CD4-positive, alpha-beta T cell treated with Interleukin-6 at 100 ng/mL for 8 hours (primary cell): ENCODE measurements around the gene REST.

ENCODE experiments used
- DNase-seq: peaks from one replicate; pipeline ENCODE4 v3.0.0-alpha.2; 2020; ENCODE audit warnings: mixed read lengths, low spot score

Gene REST

DNA sequence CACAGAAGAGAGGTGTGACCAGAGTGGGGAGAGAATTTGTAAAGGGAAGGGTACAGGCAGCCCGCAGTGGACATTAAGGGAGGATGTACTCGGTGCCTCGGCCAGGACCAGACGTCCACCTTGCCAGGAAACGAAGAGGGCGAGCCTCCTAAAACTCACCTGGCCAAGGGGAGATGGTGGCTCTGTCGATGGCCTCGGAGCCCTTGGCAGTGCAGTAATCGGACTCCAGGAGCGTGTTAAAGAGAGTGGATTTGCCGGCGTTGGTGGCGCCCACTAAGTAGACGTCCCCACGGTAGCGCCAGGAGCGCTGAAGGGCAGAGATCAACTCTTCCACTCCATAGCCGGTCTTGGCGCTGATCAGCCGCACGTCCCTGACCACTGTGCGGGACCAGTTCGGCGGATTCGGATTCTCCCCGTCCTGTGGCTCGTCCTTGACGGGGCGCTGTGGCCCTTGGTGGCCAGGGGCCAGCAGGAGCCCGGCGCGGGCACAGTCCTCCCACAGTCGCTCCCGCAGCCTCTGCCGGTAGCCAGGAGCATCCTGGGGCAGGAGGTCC, 68.7 kb downstream of the REST start:
- no peak for DNase-seq

DNA sequence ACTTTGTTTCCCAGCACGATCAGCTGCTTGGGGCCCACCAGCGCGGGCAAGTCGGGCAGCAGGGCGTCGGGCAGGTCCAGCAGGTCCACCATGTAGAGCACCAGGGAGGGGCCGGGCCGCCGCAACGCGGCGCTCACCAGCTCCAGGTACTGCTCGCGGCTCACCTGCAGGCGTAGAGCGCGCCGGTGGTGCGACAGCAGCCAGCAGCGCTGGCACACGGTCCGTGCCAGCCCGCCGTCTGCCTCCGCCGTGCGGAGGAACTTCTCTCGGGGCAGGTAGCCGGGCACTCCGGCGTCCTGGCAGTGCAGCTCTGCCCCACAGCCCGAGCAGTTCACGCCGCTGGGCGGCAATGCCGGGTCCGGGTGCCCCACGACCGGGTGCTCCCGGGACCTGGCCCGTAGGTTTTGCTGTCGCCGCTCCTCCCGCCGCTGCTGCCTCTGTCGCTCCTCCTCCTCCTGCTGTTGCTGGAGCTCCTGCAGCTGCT, 69.2 kb downstream of the REST start:
- peak; percentile 38 for DNase-seq

DNA sequence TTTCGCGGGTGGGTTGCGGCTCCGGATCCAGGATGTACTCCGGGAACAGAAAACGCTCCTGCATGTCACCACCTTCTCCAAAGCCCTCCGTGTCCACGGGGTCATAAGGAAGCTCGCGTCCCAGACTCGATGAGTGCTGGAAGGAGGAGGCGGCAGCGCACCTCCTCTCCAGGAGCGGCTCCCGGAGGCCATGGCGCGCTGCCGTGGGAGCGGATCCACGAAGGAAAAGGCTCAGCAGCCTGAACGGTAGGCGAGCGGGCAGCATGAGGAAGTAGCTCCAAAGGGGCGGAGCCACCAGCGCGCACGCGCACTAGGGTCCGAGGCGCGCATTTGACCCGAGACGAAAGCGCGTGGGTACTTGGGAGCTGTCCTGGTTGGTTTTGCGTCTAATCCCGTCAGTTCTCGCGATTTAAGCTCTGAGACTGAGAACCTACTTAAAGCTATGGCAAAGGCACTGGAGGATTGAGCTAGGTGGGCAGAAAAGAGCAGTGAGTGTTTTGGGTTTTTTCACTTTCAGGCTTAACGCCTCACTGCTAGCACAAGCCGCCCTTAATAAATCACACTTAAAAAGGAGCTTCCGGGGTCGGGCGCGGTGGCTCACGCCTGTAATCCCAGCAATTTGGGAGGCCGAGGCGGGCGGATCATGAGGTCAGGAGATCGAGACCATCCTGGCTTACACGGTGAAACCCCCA, 69.8 kb downstream of the REST start, which contains the start of gene NOA1:
Gene NOA1 (minus strand): TSS at position 286 of the 692 bp plus-strand sequence. CDS start 21 bp downstream, at position 265.
- DNase-seq = peak; percentile 98

DNA sequence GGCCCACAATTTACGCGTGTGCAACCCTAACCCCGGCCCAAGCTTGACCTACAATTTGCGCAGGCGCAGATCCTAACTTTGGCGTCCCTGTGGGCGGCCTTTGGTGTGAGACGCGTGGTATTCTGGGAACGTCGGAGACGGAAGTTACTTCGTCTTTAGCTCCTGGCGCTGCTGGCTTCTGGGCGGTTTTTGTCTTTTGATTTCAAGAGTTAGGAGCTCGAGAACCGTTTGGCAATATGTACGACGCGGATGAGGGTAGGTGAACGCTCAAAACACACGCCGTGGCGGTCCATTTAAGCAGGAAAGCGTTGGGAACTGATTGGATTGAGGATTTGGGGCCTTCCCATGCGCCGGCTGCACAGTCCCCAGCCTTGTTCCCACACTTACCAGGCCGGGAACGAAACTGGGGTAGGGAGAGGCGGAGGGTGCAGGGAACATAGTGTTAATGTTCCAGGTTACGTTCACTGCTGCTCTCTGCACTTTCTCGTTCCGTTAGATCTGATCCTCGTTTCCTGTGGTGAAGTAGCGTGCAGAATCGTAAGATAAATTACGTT, 71.1 kb downstream of the REST start, which contains the start of gene POLR2B:
Gene POLR2B (plus strand): TSS at position 147 of the 554 bp plus-strand sequence. CDS start 90 bp downstream, at position 237.
- peak; percentile 85 for DNase-seq

DNA sequence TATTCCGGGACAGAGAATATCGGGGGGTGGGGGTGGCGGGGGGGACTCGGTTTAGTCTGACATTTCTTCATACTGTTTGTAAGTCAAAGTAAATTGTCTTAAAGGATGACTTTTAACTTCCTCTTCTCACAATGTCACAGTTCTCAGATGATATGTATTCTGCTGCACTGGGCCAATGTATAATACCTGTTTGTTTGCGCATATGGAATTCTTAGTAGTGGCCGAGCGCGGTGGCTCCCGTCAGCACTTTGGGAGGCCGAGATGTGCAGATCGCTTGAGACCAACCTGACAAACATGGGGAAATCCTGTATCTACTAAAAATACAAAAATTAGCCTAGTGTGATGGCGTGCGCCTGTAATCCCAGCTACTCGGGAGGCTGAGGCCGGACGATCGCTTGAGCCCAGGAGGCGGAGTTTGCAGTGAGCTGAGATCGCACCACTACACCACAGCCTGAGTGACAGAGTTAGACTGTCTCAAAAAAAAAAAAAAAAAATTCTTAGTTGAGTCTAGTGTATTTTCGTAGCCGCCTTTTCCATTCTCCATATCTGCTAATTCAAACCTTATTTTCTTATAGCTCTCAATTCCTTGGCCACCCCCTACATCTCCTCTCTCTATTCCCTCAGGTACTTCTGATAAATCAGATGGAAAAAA, 71.8 kb downstream of the REST start:
- peak; percentile 18 for DNase-seq

DNA sequence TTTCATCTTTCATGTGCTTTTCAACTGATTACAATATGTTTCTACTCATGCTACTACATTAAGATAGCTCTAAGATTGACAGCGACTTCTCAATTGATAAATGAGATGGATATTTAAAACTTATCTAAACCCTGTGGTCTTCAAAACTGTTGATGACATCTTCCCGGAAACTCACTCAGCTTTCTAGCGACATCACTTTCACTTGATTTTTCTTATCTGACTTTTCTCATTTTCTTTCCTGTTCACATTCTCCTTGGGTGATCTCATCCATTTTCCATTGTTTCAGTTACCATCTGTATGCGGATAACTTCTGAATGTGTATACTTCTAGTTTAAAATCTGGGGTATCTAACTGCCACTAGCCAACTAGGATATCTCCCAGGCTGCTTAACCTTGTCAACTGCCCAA, 74.1 kb downstream of the REST start:
- no peak for DNase-seq

DNA sequence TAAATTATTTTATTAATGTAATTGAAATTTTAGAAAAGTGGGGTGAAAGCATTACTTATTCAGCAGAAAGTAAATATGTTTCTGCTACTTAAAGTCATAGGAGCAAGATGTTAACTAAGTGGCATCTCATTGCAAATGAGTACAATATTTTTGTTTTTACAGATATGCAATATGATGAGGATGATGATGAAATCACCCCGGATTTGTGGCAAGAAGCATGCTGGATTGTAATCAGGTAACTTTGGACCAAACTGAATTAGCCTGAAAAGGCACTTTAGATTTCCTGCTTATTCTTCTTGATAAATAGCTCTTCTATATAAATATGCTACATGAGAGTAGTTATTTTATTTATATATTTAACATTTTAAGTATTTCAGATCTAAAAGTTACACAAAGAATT, 78.5 kb downstream of the REST start:
- DNase-seq = no peak

DNA sequence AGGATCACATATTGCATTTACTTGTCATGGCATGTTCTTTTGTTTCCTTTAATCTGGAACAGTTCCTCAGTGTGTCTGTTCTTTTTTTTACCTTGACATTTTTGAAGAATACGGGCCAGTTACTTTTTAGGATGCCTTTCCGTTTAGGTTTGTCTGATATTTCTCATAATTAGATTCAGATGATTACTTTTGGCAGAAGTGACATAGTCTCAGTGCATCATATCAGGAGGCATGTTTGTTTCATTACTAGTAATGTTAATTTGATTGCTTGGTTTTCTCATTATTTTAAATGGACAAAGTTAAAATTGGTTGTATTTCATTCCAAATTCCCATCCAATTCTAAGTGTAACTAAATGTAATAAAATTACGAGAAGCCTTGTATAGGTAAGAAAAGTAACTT, 79.3 kb downstream of the REST start:
- DNase-seq = no peak

DNA sequence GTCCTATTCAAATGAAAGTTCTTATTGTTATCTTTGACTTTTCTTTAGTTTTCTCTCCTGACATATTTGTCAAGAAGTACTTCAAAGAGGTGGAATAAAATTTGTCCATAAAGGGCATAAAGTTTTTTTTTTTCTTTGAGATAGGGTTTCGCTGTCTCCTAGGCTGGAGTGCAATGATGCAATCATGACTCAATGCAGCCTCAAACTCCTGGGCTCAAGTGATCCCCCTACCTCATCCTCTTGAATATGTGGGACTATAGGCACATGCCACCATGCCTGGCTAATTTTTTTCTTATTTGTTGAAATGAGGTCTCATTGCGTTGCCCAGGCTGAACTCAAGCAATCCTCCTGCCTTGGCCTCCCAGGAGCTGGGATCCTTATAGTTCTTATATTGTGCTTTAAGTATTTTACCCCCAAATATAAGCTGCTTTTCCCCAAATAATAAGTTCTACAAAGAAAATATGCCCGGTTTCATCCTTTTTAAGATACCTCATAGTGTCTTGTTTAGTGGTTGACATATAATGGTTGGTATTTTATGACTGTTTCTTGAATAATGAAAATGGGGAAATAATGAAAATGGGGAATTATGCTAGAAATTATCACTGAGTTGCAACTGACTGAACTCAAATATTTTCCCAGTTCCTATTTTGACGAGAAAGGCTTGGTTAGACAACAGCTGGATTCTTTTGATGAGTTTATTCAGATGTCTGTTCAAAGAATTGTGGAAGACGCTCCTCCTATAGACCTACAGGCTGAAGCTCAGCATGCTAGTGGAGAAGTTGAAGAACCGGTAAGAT, 82.6 kb downstream of the REST start:
- DNase-seq = no peak

DNA sequence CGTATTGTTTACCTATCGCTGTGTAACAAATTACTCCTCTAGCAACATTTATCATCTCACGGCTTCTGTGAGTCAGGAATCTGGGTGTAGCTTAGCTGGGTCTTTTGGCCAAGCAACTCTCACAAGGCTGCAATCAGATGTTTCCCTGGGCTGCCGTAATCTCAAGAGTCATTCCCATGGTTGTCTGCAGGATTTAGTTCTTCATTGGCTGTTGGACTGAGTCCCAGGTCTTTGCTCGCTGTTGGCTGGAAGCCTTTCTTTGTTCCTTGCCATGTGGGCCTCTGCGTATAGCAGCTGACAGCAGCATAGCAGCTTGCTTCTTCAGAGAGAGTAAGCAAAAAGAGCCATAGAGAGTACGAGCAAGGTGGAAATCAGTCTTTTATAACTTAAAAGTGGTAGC, 87.8 kb downstream of the REST start:
- DNase-seq = no peak

DNA sequence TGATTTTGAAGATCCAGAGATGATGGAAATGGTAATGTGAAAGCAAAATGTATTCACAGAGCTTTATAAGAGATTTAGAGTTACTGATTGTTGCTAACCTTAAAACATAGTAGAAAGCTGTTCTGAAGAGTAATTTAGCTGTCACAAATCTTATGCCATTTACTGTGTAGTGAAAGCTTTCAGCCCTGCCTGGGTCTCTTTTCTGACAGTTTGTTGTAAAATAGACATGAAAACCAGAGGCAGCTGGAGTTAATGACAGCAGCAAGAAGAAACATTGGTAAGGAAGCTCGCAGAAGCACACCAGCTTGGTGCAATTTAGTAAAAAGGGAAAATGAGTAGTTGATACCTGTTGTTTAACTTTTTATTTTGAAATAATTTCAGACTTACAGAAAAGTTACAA, 92.1 kb downstream of the REST start:
- DNase-seq = no peak

DNA sequence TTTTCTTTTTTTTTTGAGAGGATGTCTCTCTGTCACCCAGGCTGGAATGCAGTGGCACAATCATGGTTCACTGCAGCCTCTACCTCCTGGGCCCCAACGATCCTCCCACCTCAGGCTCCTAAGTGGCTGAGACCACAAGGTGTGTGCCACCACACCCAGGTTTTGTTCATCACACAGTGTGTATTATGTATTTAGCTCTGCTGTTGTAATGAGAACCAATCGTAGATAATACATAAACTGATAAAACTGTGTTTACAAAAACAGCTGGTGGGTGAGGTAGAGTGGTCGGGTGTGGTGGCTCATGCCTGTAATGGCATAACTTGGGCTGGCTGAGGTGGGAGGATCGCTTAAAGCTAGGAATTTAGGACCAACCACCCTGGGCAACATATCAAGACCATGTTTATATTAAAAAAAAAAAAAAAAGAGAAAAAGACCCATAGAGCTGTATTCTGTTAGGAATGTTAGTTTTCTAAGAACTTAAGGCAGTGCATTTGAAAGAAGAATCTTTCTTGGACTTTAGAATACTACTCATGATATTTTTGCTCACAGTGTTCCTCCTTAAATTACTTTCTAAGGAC, 105.9 kb downstream of the REST start:
- DNase-seq = no peak
